Hematopoietic multipotent progenitor cell treated with erythropoietin and hydrocortisone succinate and interleukin-3 and kit ligand, for 6 days (in vitro differentiated cells): ENCODE data around the gene LHB.

Source experiments
- DNase-seq: peaks from one replicate; pipeline ENCODE4 v3.0.0-alpha.2; 2015

LHB gene

DNA sequence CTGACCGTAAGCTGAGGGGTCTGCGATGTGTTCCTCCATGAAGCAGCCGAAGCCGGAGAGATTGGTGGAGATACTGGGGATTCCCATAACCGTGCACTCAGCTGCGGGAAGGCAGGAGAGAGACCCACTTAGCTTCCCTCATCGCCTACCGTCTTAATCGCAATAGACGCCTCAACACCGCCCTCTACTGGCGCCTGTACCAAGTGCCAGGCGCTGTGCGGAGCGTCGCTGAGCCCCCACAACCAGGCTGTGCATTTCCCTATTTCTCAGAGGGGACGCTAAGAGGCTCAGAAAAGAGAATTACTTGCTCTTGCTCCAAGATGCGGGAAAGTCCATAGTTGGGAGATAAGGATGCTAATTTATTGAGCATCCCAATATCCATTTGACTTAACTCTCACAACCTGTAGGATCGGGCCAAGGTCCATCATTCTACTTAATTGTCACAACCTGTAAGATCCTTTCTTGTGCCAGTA lies 45.9 kb downstream of the LHB start:
- DNase-seq, result peak; percentile 96

DNA sequence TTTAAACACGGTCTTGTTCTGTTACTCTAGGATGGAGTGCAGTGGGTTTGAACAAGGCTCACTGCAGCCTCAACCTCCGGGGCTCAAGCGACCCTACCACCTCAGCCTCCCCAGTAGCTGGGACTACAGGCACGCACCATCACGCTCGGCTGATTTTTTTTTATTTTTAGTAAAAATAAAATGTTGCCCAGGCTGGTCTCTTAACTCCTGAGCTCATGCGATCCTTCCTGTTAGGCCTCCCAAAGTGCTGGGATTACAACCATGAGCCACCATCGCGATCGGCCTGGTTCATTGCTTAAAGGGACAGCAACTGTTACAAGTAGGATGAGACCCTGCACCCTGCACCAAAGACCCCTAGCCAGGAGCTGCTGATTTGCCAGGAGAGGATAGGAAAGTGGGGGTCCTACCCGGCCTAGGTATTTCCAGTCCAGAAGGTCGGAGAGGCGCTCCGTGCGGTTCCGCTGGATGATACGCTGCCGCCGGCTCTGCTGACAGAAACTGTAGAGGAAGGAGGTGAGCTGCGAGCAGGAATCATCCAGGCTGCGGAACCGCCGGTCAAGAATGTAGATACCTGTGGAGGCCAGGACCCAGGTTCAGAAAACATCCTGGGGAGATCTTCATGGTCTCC lies 46.6 kb downstream of the LHB start:
- no peak for DNase-seq

DNA sequence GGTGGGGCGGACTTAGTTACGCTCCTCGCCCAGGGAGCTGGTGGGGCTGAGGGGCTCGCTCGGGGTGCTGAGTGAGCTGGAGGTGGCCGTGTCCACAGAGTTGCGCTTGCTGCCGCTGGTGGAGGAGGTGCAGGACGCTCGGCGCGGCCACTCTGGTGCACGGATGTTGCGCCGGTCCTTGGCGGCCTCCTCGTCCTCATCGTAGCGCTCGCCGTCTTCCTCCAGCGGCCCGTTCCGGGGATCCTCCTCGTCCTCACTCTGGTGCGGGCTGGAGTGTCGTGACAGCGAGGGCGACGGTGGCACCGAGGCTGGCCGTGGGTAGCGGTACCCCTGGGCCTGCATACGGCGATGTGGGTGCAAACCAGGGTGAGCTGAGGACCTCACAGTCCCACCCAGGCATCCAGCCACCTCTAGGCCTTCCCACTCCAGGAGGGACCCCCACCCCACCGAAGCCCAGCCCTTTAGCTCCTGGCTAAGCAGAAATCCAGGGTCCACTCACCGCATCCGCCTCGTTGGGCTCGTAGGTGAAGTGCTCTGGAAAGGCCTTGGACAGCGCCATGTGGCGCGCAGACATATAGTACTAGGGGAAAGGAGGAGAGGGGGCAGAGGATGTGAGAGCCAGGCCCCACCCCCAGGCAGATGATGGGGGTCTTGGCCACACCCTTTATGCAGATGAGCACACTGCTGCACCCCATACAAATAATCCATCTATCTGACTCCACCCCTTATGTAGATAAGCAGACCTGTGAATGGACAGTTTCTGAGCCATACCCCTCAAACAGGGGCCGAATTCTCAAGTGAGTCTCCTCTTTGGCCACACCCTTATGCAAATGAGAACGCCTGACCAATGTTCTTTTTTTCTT lies 47.4 kb downstream of the LHB start:
- peak; percentile 91 for DNase-seq

DNA sequence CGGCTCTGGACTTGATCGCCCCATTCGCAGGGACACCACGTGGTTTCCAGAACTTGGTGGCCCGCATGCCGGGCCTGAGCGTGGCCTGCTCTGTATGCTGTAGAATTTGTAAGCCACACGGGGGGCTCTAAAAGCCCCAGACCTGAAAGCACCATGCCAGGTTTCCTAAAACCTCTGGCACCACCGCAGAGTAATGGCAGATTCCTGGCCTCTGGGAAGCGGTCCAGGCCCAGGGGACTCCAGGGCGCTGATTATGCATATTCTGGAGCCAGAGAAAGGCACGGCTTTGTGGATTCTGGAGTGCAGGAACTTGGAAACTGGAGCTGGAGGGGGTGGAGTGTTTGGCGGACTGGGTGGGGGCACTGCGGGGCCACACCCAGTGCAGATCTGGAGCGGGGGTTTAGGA lies 48.1 kb downstream of the LHB start:
- DNase-seq, result no peak

DNA sequence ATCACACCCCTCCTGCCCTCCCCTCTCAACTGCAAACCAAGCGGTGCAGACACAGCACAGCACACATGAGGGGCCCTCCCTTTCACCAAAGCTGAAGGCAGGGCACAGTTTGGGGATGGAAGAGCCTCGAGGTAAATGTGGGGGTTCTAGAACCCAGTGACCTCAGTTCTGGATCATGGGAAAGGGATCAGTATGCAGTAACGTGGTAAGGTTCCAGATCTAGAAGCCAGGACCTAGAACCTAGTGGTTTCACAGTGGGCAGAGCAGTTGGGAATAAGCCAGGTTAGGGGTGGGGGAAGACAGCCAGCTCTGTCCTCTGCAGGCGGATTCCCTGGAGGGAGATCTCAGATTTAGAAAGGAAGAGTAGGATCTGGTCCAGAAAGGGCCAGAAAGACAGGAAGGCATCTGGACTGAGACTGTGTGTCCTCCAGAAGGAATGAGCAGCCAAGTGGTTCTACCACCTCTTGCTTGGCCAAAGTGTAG lies 48.7 kb downstream of the LHB start:
- DNase-seq, result peak; percentile 27

DNA sequence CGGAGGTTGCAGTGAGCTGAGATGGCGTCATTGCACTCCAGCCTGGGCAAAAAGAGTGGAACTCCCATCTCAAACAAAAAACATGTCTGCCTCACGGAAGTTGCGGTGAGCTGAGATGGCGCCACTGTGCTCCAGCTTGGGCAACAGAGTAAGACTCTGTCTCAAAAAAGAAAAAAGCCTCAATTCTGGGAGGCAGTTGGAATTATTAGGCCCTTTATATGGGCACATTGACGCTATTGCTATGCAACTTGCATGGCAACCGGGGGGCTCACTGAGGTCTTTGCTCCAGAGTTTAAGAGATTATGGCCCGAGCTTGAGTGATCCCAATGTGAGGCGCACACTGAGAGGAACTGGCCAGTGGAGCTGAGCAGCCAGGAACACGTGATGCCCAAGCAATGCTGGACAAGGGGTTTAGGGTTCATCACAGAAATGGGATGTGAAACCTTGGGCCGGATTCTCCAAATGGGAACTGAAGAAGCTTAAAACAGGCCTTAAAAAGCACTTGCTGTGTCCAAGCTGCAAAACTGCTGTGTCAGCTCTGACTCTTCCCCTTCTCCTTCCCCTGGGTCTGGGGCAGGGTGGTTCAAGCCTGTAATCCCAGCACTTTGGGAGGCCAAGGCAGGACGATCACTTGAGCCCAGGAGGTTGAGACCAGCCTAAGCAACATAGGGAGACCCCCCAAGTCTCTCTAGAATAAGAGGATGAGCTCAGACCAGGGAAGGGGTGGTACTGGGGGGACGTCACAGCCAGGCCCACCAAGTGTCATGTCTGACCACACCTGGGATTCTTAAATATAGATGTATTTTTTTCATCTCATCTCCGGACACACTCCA lies 49.3 kb downstream of the LHB start:
- peak; percentile 49 for DNase-seq

DNA sequence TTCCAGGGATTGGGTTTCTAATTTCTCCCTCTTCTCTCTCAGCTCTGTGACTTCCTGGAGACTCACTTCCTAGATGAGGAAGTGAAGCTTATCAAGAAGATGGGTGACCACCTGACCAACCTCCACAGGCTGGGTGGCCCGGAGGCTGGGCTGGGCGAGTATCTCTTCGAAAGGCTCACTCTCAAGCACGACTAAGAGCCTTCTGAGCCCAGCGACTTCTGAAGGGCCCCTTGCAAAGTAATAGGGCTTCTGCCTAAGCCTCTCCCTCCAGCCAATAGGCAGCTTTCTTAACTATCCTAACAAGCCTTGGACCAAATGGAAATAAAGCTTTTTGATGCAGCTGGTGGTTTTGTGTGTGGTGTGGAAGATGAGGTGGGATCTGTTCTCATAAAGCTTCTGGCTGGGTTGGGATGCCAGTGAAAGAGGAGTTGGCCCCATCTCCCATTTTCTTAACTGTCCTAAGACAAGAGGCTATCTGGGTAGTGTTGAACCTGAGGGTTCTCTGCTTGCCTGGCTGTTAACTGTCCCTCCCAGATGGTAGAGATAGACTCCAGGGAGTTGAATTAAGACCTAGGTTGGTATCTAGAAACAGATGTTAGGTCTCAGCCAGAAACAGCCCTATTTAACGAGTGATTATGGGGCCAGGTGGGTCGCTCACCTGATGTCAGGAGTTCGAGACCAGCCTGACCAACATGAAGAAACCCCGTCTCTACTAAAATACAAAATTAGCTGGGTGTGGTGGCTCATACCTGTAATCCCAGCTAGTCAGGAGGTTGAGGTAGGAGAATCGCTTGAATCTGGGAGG lies 50.1 kb downstream of the LHB start:
- DNase-seq, result peak; percentile 64
